ENCODE measurements around the gene MIA. TPM values are rescaled to one million over a fixed set of nuclear protein-coding genes. Genes with fewer than 3 reads are reported as not detected.

The MIA gene
- total RNA-seq, 3 donors from 2014 or later, result 1.4 to 8.6 (median 2.5) TPM

GRCh38 chr19:40806423-40807146 is 31.3 kb downstream of the MIA start:
- intact Hi-C loops (cut with DNase I, micrococcal nuclease), result no loop called here
- TF ChIP-seq CTCF (IDR thresholded peaks at IDR 0.05), result peak; percentile 56
- H3K36me3 ChIP-seq (ENCODE audit: low read depth), result no peaks in the 10 kb centered on the region
- H3K4me3 ChIP-seq, result no peak overlapping the region
- H3K9me3 ChIP-seq, result no peaks in the 10 kb centered on the region
- peak; percentile 71 to 79 (median 79) for DNase-seq
- peak; percentile 21 for ATAC-seq
- peaks cover 52% of the 10 kb centered on the region for H3K4me1 ChIP-seq (ENCODE audit: low read depth)

- Histone ChIP-seq H3K4me3 (no peak overlapping the region), H3K9me3 (no peaks in the 10 kb centered on the region), H3K36me3 (ENCODE audit: low read depth) (no peaks in the 10 kb centered on the region), H3K4me1 (ENCODE audit: low read depth) (peaks cover 44% of the 10 kb centered on the region)
- intact Hi-C loops (cut with DNase I, micrococcal nuclease), result no loop called here
- ATAC-seq (no peak), DNase-seq (peak in 2 of 3 donors; percentile 51 to 56)
- no peak for TF ChIP-seq CTCF (IDR thresholded peaks at IDR 0.05)
These were observed 32.1 kb downstream of the MIA start for GRCh38 chr19:40807147-40808020.

- DNase-seq (no peak), ATAC-seq (no peak)
- H3K4me1 ChIP-seq (ENCODE audit: low read depth), result peaks cover 39% of the 10 kb centered on the region
- no peaks in the 10 kb centered on the region for H3K9me3 ChIP-seq
- TF ChIP-seq CTCF (IDR thresholded peaks at IDR 0.05), result no peak
- H3K4me3 ChIP-seq, result no peak overlapping the region
- no peaks in the 10 kb centered on the region for H3K36me3 ChIP-seq (ENCODE audit: low read depth)
- intact Hi-C loops (cut with DNase I, micrococcal nuclease), result no loop called here
These were observed 32.7 kb downstream of the MIA start for GRCh38 chr19:40808021-40808325.

GRCh38 chr19:40808497-40808896 is 33.2 kb downstream of the MIA start:
- no peaks in the 10 kb centered on the region for H3K36me3 ChIP-seq (ENCODE audit: low read depth)
- peaks cover 33% of the 10 kb centered on the region for H3K4me1 ChIP-seq (ENCODE audit: low read depth)
- no peak for TF ChIP-seq CTCF (IDR thresholded peaks at IDR 0.05)
- H3K4me3 ChIP-seq, result no peak overlapping the region
- DNase-seq (no peak), ATAC-seq (no peak)
- H3K9me3 ChIP-seq, result no peaks in the 10 kb centered on the region
- intact Hi-C loops (cut with DNase I, micrococcal nuclease), result no loop called here

- DNase-seq (peak in 1 of 3 donors; percentile 48), ATAC-seq (no peak)
- Histone ChIP-seq H3K4me3 (no peak overlapping the region), H3K36me3 (ENCODE audit: low read depth) (no peaks in the 10 kb centered on the region), H3K9me3 (no peaks in the 10 kb centered on the region), H3K4me1 (ENCODE audit: low read depth) (peaks cover 23% of the 10 kb centered on the region)
- no peak for TF ChIP-seq CTCF (IDR thresholded peaks at IDR 0.05)
- intact Hi-C loops (cut with DNase I, micrococcal nuclease), result loop anchor here in 1 of 2 donors (10.0 kb wide), 1 partner anchor 145 kb away; no protein-coding TSS in a partner anchor
These were observed 34.2 kb downstream of the MIA start for GRCh38 chr19:40809358-40810086.
